HG02970 (cell line): ENCODE data around the gene MYL12A.
"Not testable (repeated sequence)": the region's sequence is repeated elsewhere in the genome, so short reads cannot be mapped to it uniquely, and the experiment has no call there.

Experiments used
- ATAC-seq: cut with Tn5 transposase; IDR thresholded peaks from one replicate; pipeline ENCODE4 v1.9.1; 2021; ENCODE audit warnings: mild to moderate bottlenecking, moderate library complexity, moderate number of reproducible peaks; ENCODE audit not compliant: unreplicated experiment, low FRiP score

Gene MYL12A

DNA sequence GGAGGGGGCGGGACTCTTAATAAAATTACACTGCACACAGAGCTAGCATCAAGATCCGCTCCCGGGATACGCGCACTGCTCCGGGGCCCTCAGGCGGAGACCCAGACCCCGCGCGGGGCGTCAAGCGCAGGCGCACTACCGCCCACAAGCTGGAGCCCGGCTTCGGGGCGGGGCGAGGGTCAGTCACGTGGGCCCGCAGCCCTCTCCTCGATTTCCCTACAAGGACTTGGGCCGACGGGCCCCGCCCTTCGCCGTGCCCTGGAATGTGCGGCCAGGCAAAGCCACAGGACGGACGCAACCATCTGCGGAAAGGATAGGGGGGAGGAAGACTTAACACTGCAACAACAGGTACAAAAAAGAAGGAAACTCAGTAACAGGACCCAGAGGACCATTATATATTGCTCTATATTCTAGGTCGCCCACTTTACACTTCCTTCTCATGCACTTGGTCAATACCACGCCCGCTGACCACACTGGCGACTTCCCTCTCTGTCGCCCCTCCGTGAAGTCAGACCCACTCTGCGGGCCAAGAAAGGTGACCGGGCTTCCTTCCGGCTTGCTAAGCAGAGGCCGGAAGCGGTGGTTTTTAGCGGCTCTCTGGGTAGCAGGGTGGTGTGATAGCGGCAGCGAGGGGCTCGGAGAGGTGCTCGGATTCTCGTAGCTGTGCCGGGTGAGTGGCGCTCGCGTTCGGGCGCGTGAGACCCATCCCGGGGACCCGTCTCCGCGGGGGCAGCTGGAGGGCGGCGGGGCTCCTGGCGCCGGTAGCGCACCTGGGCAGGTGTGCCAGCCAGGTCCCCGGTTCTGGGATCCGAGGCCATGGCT, at the start of gene MYL12A:
Gene MYL12A, plus strand, starts transcription at position 562 of the 822 bp plus-strand sequence. CDS start 5,447 bp downstream, outside the sequence.
- peak; percentile 76 for ATAC-seq

DNA sequence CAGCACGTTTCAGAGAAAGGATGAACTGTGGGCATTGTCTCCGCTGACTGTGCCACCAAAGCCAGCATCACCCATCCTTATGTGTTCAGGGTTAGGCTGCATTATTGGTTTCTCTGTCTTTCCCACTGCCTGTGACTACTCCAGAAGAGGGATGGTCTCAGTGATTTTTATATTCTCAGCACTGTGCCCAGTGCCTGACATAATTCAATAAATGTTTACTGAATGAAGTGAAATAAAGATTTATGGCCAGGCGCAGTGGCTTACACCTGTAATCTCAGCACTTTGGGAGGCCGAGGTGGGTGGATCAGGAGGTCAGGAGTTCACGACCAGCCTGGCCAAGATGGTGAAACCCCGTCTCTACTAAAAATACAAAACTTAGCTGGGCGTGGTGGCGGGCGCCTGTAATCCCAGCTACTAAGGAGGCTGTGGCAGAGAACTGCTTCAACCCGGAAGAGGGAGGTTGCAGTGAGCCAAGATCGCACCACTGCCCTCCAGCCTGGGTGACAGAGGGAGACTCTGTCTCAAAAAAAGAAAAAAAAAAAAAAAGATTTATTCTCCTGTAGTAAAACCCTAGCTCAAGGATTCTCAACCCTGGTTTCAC, 49.2 kb upstream of the MYL12A start:
- not testable (repeated sequence) for ATAC-seq

DNA sequence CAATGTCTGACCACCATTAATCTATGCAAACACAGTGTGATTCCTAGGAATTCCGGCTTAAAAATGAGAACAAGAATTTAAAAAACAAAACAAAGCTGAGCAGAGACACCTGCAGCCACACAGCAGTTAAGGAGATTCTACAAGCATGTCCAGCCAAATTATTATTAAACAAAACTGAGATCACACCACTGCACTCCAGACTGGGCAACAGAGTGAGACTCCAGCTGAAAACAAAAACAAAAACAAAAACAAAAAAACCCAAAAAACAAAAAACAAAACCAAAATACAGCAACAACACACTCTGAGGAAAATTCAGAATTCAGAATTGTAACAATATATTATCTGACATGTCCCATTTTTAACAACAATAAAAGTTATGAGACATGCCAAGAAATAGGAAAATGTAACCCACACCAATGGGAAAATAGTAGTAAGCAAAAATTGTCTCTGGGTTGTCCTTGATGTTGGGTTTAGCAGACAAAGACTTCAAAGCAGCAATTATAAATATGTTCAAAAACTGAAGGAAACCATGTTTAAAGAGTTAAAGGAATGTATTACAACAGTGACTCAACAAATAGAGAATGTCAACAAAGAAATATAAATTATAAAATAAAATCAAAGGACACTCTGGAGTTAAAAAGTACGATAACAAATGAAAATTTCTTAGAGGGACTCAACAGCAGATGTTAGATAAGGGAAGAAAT, 47.5 kb upstream of the MYL12A start:
- ATAC-seq, result no peak

DNA sequence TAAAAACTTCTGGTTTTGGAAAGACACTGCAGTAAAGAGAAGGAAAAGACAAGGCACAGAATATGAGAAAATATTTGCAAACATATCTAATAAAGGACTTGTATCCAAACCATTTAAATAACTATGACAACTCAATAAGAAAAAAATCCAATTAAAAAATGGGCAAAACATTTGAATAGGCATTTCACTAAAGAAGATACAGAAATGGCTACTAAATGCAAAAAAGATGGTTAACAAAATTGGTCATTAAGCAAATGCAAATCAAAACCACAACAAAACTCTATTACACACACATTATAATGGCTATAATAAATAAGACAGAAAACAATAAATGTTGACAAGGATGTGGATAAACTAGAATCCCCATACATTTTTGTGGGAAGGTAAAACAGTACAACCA, 42.4 kb upstream of the MYL12A start:
- no peak for ATAC-seq

DNA sequence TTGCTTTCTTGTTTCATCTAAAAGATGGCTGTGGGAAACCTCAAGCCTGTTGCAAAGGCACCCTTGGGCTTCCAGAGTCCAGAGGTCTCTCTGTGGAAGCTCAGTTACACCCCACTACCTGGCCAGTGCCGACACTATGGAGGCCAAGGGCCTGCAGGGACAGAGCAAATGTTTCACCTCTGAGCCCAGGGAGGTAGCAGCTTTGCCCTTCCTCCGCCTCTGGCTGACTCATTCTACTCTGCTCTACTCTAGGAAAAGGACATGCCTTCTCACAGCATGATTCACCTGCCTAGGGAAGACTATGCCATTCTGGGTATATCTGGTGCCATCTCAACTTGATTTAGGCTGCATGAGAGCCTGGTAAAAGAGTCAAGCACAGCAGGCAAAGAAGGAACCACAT, 40.0 kb upstream of the MYL12A start:
- no peak for ATAC-seq

DNA sequence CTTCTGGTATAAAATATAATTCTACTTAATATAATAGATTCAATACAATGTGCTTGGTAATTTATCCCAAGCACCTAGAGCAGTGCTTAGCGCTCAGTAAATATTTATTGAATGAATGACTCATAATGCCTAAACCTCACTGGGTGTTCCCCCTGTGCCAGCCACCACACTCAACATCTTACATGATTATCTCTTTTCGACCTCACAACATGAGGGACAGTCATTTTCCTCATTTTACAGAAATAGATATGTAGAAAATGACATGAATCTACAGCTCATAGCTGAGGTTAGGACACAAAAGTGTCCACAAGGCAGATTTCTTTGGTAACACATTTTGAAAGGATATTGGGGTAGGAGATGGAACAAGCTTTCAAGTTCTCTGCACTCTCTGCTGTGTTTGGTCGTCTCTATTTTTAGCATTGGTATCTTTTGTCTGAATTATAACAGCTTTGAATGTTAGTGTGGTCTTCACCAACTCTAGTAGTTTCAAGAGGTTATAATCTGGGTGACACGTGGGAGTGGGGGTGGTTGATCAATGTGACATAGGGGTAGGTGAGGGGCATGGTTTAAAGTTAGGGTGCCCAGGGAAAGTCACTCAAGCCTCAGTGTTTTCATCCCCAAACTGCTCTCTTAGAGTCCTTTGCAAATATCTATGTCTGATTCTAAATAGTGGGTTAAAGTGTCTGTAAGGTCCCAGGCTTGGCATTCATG, 37.6 kb upstream of the MYL12A start:
- no peak for ATAC-seq

DNA sequence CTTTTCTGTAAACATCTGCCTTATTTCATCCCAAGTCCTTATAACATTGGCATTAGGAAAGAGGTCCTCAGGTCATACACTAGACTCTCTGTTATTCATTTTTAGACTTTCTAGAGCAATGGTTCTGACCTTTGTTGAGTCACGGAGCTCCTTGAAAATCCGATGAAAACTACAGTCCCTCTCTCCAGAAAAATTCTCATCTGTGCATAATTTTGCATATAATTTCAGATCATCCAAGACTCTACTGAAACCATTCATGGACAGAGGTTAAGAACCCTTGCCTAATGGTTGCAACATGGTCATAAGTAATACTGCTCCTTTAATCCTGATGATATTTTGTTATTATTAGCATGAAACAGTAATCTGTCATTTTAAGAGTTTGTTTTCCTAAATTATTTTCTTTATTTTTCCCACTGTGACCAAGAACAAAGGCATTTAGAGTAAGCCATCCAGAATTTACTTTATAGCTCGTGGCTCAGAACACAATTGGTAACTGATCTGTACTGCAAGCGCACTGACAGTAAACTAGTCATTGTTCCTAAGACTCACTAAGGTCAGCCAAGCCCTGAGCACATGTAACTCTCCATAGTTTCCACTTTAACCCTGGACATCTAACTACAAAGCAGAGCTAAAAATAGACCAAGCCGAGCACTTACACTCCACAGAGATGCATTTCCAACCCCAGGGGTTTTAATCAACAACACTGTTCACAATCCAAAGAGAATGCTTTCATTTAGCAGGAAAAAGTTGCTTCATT, 36.2 kb upstream of the MYL12A start:
- ATAC-seq, result no peak

DNA sequence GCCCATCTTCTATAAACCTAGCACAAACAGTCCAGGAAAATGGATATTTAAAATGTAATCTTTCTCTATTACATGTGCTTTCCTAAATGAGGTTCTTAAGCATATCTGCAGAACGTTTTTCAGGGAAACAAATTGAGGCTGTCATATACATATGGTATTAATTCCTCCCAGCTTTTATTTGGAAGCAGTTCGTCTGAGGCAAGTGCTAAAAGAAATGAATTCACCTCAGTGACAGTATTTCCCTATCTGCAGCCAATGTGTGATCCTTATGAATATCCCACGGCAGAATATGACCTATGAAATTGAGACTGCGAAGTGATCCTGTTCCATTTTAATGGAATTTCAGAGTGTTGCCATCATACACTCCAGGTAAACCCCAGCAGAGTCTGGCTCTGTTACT, 34.9 kb upstream of the MYL12A start:
- no peak for ATAC-seq

DNA sequence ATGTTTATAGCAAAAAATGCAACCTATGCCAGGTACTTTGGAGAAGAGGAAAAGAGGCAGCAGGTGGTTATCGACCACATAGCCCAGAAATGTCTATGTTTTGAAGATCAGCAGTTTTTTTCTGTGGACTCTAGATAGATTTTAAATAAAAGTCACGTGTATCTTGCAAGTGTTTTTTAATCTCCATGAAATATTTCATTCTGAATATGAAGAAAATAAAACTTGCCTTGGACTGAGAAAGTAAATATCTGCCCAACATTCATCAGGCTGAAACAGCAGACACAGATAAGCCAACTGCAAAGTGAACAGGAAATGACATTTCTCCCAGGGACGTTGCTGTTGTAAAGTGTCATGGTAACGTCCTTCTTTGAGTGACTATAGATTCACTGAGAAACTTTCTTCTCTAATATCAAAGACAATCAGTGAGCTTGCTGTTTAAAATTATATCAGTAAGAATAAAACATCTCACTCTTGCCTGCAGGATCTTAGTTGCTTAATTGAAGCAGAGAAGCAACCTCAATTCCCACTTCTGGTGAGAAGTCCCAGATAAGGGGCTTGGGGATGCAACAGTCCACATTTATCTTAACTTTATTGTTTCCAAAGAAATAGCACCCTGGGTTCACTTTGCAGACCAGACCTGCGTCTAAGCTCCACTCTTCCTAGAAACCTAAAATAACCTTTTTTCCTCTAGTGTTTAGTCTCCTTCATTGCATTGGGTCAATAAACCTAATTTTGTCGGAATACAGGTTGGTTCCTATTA, 34.1 kb upstream of the MYL12A start:
- ATAC-seq, result no peak

DNA sequence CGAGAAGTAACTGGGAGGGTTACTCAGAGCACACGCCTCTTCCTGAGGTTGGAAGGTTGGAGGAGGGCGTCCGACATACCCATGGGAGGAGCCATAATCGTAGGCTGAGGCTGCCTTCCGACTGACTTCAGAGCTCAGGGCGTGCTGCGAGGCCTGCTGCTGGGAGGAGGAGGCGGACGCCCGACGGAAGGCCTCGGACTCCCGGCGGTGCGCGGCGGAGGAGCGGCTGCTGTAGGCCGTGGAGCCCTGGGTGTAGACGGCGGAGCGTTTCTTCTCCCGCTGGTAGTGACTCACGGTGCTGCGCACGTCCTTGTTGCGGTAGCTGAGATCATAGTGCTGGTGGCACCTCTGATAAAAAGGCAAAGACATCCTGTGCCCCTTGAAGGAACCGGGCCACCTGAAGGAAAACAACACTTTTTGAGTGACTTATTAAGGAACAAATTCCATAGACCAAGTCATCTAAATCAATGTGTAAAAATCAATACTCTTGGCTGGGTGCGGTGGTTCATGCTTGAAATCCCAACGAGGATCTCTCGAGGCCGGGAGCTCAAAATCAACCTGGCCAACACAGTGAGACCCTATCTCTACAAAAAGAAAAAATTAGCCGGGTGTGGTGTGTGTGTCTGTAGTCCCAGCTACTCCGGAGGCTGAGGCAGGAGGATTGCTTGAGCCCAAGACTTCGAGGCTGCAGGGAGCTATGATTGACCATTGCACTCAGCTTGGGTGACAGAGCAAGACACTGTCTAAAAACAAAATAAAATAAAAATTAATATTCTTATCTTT, 32.6 kb upstream of the MYL12A start:
- no peak for ATAC-seq

DNA sequence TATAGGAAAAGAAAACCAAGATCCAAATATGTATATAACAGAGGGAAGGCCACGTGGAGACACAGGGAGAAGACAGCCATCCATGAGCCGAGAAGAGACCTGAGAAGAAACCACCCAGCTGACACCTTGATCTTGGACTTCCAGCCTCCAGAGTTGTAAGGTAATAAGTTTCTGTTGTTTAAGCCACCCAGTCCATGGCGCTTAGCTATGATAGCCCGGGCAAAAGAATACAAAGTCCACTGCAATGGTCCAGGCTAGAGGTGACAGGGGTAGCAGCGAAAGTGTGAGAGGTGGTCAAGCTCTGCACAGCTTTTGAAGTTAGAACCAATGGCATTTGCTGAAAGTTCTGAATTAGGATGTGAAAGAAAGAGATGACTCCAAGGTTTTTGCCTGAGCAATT, 30.6 kb upstream of the MYL12A start:
- ATAC-seq, result no peak

DNA sequence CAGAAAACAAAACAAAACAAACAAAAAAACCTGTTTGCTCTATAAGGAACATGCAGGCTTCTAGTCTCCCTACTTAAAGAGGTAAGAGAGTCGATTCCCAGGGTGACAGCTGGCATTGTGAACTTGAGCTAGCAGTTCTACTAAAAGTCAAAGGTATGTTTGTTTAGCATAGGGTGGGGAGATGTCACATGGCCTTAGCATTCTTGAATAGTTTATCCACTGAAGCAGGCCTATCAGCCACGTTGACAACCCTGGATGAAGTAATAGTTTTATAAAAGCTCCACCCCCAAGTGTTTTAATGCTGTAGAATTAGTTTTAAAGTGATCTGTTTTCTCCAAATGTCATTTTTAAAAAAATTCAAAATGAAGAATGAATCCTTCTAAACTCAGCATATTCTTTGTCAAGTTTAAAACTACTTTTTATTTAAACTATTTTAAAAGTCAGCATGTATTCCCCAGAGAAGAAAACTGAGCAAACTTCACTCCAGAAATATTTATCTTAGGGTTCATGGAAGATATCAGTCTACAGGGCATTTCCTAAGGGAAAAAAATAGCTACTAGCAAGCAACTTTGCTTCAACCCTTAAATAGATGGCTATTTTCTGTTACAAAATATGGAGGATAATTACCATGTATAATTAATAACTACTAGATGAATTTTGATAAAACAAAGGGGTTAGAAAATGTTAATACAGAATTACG, 29.5 kb upstream of the MYL12A start:
- ATAC-seq, result no peak

DNA sequence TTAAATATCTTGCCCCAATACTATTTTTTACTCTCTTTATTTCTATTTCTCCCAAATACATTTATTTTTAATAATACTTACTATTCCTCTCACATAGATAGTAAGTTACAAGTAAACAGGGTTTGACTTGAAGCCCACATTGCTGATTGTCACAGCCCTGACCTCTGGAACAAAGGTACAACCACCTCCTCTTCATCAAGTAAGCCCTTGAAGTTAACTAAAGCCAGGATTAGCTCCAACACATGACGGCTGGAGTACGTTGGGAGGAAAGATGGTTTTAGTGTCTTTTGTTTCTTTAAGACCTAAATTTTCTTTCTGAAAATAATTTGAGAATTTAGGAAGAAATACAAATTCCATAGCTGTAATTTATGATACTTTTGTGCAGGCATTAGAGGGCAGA, 28.8 kb upstream of the MYL12A start:
- ATAC-seq, result no peak

DNA sequence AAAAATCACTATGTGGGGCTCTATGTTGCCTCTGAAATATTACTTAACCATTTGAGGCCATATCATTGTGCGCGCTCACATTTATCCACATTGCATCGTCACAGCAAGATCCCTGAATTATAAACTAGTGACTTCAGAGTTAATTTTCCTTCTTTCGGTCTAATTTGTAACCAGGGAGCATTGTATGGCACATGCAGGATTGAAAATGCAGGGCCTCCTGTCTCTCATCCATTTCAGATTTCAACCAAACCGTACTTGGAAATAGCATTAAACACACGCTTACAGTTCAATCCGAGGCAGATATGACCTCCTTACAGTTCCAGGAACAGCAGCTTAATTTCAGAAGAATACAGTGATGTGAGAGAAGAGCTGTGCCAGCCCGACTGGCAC, 28.4 kb upstream of the MYL12A start:
- no peak for ATAC-seq

DNA sequence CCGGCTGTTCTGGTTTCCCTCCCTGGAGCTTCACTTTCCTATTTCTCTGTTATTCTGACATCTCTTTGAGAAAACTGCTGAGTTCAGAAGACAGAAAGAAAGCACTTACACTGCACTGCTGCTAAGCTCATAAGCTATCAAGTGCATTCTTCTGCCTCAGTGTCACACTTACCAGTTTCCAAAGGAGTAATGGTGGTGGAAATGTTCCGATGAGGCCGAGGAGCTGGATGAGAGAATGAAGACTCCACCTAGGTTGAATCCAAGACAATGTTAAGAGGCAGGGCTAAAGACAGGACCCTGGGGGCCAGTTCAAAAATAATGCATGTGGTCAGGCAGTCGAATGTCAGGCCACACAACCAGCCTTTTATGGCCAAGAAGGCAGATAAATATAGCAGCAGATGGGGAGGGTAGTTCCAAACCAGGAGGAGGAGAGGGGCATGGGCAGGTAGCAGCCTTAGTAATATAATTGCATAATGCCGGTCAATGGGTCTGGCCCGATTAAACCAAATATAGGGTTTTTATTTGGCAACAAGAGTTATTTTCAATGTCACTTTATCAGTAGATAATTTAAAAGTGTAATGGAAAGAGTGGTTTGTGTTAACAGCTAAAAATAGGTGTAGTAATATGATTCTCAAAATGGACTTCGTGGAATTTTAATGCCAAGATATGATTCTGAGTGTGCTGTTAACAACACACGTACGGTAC, 27.8 kb upstream of the MYL12A start, which contains the start of gene MYOM1:
Gene MYOM1, minus strand, starts transcription at position 338 of the 705 bp plus-strand sequence. CDS start 4,745 bp downstream, outside the sequence.
- ATAC-seq, result no peak

DNA sequence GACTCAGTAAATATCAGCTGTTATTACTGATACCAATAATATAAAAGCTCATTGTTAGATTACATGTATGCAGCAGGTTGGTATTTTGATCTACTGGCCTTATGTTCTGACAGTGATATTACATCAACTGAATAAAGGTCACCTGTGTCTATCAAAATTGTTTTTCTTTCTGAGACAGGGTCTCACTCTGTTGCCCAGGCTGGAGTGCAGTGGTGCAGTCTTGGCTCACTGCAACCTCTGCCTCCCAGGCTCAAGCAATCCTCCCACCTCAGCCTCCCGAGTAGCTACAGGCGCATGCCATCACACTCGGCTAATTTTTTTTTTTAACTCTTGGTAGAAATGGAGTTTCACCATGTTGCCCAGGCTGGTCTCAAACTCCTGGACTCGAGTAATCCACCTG, 26.7 kb upstream of the MYL12A start:
- not testable (repeated sequence) for ATAC-seq

DNA sequence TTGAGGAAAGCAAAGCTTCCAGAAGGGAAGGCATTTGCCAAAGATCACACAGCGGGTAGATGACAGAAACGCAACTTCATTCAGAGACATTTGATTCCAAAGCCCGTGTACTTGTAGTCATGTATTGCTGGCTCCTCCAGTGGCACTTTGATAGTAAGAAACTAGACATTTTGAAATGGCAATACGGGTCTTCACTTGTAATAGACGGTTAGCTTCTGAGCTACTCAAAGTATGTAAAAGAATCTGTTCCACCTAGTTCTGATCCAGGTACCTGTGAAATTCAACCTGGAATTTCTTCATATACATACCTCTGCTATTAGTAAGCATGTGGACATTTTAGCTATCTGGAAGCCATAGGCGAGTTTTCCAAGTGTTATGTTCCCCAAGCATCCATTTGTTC, 26.1 kb upstream of the MYL12A start:
- no peak for ATAC-seq
